ENCODE data around the gene SPATS2.

DNA sequence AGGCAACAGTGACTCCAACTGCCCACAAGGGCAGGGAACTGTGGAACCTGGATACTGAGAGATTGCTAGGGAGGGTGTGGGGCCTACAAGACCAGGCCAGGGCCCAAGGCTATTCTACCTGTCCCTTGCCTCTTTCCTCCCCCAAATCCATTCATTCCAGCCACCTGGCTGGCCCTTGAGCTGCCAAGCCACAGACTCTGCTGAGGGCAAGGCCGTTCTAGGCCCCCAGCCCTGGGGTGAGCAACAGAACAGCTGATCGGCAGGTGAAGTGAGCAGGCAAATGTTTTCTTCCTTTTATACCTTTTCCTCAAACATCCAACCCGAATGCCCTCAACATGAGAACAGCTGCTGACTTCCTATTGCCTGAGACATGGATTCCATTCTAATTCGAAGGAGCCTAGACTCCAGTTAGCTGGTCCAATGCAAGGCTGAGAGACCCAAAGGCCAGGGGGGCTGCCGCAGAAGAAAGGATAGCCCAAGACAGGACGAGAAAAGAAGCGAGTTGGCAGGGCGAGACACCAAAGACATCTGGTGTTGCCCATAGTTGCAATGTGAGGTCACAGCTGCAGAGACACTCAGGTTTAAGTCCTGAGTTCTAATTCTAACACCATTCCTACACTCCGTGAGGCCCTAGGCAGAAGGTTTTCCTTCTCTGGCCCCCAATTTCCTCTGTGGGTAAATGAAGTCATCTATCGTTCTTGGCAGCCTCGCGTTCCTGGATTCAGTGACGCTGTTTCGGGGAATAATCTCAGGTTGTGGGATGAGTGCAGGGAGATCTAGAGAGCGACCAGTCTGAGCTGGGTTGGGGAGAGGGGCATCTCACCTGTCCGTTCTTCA, 31.9 kb upstream of the SPATS2 start:
- TF ChIP-seq ZNF274 (IDR thresholded peaks at IDR 0.05; ENCODE audit: low read depth, low read length) (no peak), YY1 (IDR thresholded peaks at IDR 0.05; ENCODE audit: insufficient read depth, insufficient read length) (no peak), SUZ12 (IDR thresholded peaks at IDR 0.05; ENCODE audit: extremely low read depth, insufficient read depth, insufficient read length) (no peak)
